Upper lobe of right lung (tissue), 1 donor: ENCODE data around the gene PIMREG. TPM values are rescaled to one million over a fixed set of nuclear protein-coding genes. Genes with fewer than 3 reads are reported as not detected.
A peak's percentile ranks its signal among the peaks of the same experiment; 100 is the strongest.

Source experiments
- ATAC-seq: fragments of 200-7000 bp; cut with Tn5 transposase; one replicate; pipeline ENCODE4 v1.9.1; 2020; ENCODE audit warnings: mild to moderate bottlenecking, moderate library complexity
- DNase-seq: peaks from one replicate; pipeline ENCODE4 v3.0.0-alpha.2; 2020
- H3K27ac ChIP-seq: fragments of 200-600 bp; one replicate; pipeline ENCODE4 v1.8.0; 2022
- H3K27me3 ChIP-seq: fragments of 200-600 bp; one replicate; pipeline ENCODE4 v1.8.0; 2022; ENCODE audit warnings: mild to moderate bottlenecking
- H3K36me3 ChIP-seq: fragments of 200-600 bp; one replicate; pipeline ENCODE4 v1.8.0; 2022
- H3K4me1 ChIP-seq: fragments of 200-600 bp; one replicate; pipeline ENCODE4 v1.8.0; 2022
- H3K4me3 ChIP-seq: fragments of 200-600 bp; one replicate; pipeline ENCODE4 v1.8.0; 2022; ENCODE audit warnings: mild to moderate bottlenecking
- H3K9me3 ChIP-seq: fragments of 200-600 bp; one replicate; pipeline ENCODE4 v1.8.0; 2022
- CTCF ChIP-seq: fragments of 200-600 bp; IDR thresholded peaks from one replicate; pipeline ENCODE4 v1.8.0; 2022; ENCODE audit warnings: antibody characterized with exemption
- intact Hi-C: fragments of 100-400 bp; cut with DNase I; formaldehyde crosslinking; loops from one replicate; pipeline ENCODE4 v1.11.0; 2022
- long read RNA-seq: library from polyadenylated mRNA; unstranded; transcript quantifications from one replicate; pipeline ENCODE4 v2.0.0, GENCODE V29; 2021
- total RNA-seq: library from RNA; stranded (reverse); fragmentation: NEBNext Ultra II Directional; extraction: Animal tissue kit (Norgen Biotek cat#: 25700); gene quantifications from one replicate; pipeline ENCODE4 v1.2.1, GENCODE V29; 2021
- donor health status: DM: no; HTN: yes; CAD: no; lungs with severe emphysema.

PIMREG gene
- total RNA-seq = 0.26 TPM
- long read RNA-seq, partial matches to known transcripts = 0 of 2 reads
- long read RNA-seq, other reads (novel, unspliced or antisense) = 0 of 2 reads

- TF ChIP-seq CTCF = no peak
- intact Hi-C loops = no loop called here
- H3K27ac ChIP-seq = no peak within 1 kb of the TSS
- peak within 1 kb of the TSS; percentile 66 for H3K4me3 ChIP-seq
- DNase-seq = peak; percentile 97
- peaks cover 20% of the 10 kb centered on the region for H3K27me3 ChIP-seq
- ATAC-seq = peak; percentile 99
- no peaks in the 10 kb centered on the region for H3K9me3 ChIP-seq
- peaks cover 9% of the 10 kb centered on the region for H3K4me1 ChIP-seq
- H3K36me3 ChIP-seq = no peaks in the 10 kb centered on the region
Measured at GRCh38 chr17:6443692-6444570, at the start of gene PIMREG. Gene PIMREG (plus strand): TSS chr17:6444455. CDS start chr17:6445111, 656 bp downstream.

GRCh38 chr17:6398955-6399354, 45.3 kb upstream of the PIMREG start:
- TF ChIP-seq CTCF = no peak
- H3K36me3 ChIP-seq = no peaks in the 10 kb centered on the region
- H3K9me3 ChIP-seq = peaks cover 6% of the 10 kb centered on the region
- intact Hi-C loops = no loop called here
- ATAC-seq = no peak
- H3K4me1 ChIP-seq = no peaks in the 10 kb centered on the region
- no peak overlapping the region for H3K4me3 ChIP-seq
- H3K27ac ChIP-seq = no peak overlapping the region
- peaks cover 14% of the 10 kb centered on the region for H3K27me3 ChIP-seq
- DNase-seq = no peak

GRCh38 chr17:6402258-6402657, 42.0 kb upstream of the PIMREG start:
- Histone ChIP-seq H3K36me3 (no peaks in the 10 kb centered on the region), H3K4me1 (no peaks in the 10 kb centered on the region), H3K27me3 (no peaks in the 10 kb centered on the region), H3K27ac (no peak overlapping the region), H3K4me3 (no peak overlapping the region), H3K9me3 (peaks cover 6% of the 10 kb centered on the region)
- DNase-seq (no peak), ATAC-seq (no peak)
- intact Hi-C loops = no loop called here
- TF ChIP-seq CTCF = no peak

- intact Hi-C loops = no loop called here
- Histone ChIP-seq H3K9me3 (no peaks in the 10 kb centered on the region), H3K4me3 (no peak overlapping the region), H3K27me3 (no peaks in the 10 kb centered on the region), H3K4me1 (no peaks in the 10 kb centered on the region), H3K36me3 (no peaks in the 10 kb centered on the region), H3K27ac (no peak overlapping the region)
- ATAC-seq = no peak
- TF ChIP-seq CTCF = no peak
- peak; percentile 8 for DNase-seq
Measured at GRCh38 chr17:6408276-6408675, 36.0 kb upstream of the PIMREG start.

- peak; percentile 33 for DNase-seq
- TF ChIP-seq CTCF = no peak
- no peak for ATAC-seq
- Histone ChIP-seq H3K36me3 (no peaks in the 10 kb centered on the region), H3K4me3 (no peak overlapping the region), H3K27me3 (no peaks in the 10 kb centered on the region), H3K27ac (no peak overlapping the region), H3K9me3 (no peaks in the 10 kb centered on the region), H3K4me1 (no peaks in the 10 kb centered on the region)
- intact Hi-C loops = no loop called here
Measured at GRCh38 chr17:6408735-6409134, 35.5 kb upstream of the PIMREG start.
